ENCODE data around the gene IKBIP. TPM values are rescaled to one million over a fixed set of nuclear protein-coding genes. Genes with fewer than 3 reads are reported as not detected.

Gene IKBIP
- 69.8 and 69.9 TPM in 2 replicates for total RNA-seq

GRCh38 chr12:98644712-98645571 lies at the start of gene IKBIP, which contains the start of gene APAF1:
TSS of gene IKBIP (minus strand) at chr12:98644788. CDS start at chr12:98644701, 87 bp downstream.
TSS of gene APAF1 (plus strand) at chr12:98645290. CDS start at chr12:98648360, 3,070 bp downstream.

GRCh38 chr12:98593351-98594049 lies 51.1 kb downstream of the IKBIP start, which contains the start of gene SLC25A3:
TSS of gene SLC25A3 (plus strand) at chr12:98593686. CDS start at chr12:98593979, 293 bp downstream.

Other genes with a start within 250 kb of the IKBIP start
- 25.3 and 40.7 TPM in 2 replicates for gene TMPO, start 129.2 kb downstream of the IKBIP start, total RNA-seq
- gene SLC25A3, start 51.1 kb downstream of the IKBIP start, total RNA-seq = 490 and 551 TPM in 2 replicates
- 19.7 and 25.3 TPM in 2 replicates for gene APAF1, start 502 bp upstream of the IKBIP start, total RNA-seq

Data from smooth muscle cell of the pulmonary artery (primary cell).